ENCODE data around the gene RBM39. TPM values are rescaled to one million over a fixed set of nuclear protein-coding genes. Genes with fewer than 3 reads are reported as not detected.

Gene RBM39
- total RNA-seq, 1 experiment from 2014 or later: 282 TPM

GRCh38 chr20:35697696-35698297 is 44.3 kb downstream of the RBM39 start:
- H3K4me1 ChIP-seq (ENCODE audit: control insufficient read depth, insufficient read depth, low read length): peaks cover 18% of the 10 kb centered on the region
- no peak for ATAC-seq
- in situ Hi-C loops (cut with HindIII; ENCODE audit: low pct_unique_long_range_greater_than_20kb, low sequenced_read_pairs): no loop called here

GRCh38 chr20:35695978-35696377 is 46.1 kb downstream of the RBM39 start:
- ATAC-seq (no peak), DNase-seq (ENCODE audit: low read depth, low spot score) (no peak)
- TF ChIP-seq POLR2AphosphoS5 (IDR thresholded peaks at IDR 0.05; ENCODE audit: low read depth, low read length): no peak
- ChIA-PET POLR2A (no interaction called here), CTCF (interaction anchor here (0.6 kb wide), 1 partner anchor 10 kb away, joined by 5 read pairs; no protein-coding TSS in a partner anchor)
- Histone ChIP-seq H3K4me1 (ENCODE audit: control insufficient read depth, insufficient read depth, low read length) (peaks cover 12% of the 10 kb centered on the region; the same call in 1 of the 2 replicates), H3K27ac (ENCODE audit: low read length) (no peak overlapping the region), H3K36me3 (ENCODE audit: control insufficient read depth, insufficient read depth, low read length) (peaks cover 9% of the 10 kb centered on the region; the same call in 1 of the 2 replicates), H3K9me3 (ENCODE audit: control insufficient read depth, insufficient read depth, low read depth, low read length) (no peaks in the 10 kb centered on the region), H3K4me3 (ENCODE audit: low read depth in 2 of 2, low read length in 2 of 2) (no peak overlapping the region), H3K27me3 (ENCODE audit: control insufficient read depth, insufficient read depth, low read length) (no peaks in the 10 kb centered on the region)
- no TSS peak for BruUV-seq (replicated peaks)
- in situ Hi-C loops (cut with HindIII; ENCODE audit: low pct_unique_long_range_greater_than_20kb, low sequenced_read_pairs) (no loop called here), intact Hi-C loops (cut with micrococcal nuclease; ENCODE audit: unreplicated experiment) (no loop called here)

More at GRCh38 chr20:35697696-35698297, 44.3 kb downstream of the RBM39 start:
- ChIA-PET POLR2A (interaction anchor here (0.6 kb wide), 1 partner anchor 184 kb away, joined by 3 read pairs; no protein-coding TSS in a partner anchor), CTCF (no interaction called here)
- intact Hi-C loops (cut with micrococcal nuclease; ENCODE audit: unreplicated experiment): no loop called here
- Histone ChIP-seq H3K36me3 (ENCODE audit: control insufficient read depth, insufficient read depth, low read length) (peaks cover 15% of the 10 kb centered on the region), H3K27ac (ENCODE audit: low read length) (peak overlapping the region; percentile 93), H3K27me3 (ENCODE audit: control insufficient read depth, insufficient read depth, low read length) (no peaks in the 10 kb centered on the region), H3K9me3 (ENCODE audit: control insufficient read depth, insufficient read depth, low read depth, low read length) (no peaks in the 10 kb centered on the region), H3K4me3 (ENCODE audit: low read depth in 2 of 2, low read length in 2 of 2) (peak overlapping the region; percentile 80 to 86)
- no TSS peak for BruUV-seq (replicated peaks)
- TF ChIP-seq POLR2AphosphoS5 (IDR thresholded peaks at IDR 0.05; ENCODE audit: low read depth, low read length) (no peak), TCF7L2 (IDR thresholded peaks at IDR 0.05; ENCODE audit: low read depth, low read length) (no peak)
- no peak for DNase-seq (ENCODE audit: low read depth, low spot score)

DNA sequence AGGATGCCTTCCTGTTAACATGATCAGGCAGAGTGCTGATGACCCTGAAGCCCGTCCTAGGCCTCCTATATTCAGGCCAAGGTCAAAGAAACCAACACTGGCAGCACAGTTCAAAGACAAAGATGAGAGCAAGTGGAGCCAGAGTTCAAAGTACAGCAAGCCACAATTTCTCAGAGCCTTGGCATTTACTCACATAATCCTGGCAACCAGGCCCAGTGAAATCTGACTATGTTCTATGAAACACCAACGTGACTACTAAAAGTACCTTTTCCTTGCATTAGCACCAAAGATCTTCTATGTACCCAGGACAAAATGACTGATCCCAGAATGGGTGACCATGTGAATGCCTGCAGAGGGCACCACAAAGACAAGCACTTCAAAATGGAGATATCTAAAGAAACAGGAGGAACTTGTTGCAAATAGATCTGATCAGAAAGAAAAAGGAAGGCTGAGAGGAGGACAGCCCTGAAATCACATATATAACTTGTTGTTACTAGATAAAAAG is 46.8 kb downstream of the RBM39 start:
- Histone ChIP-seq H3K27ac (ENCODE audit: low read length) (no peak overlapping the region), H3K27me3 (ENCODE audit: control insufficient read depth, insufficient read depth, low read length) (no peaks in the 10 kb centered on the region), H3K4me3 (ENCODE audit: low read depth in 2 of 2, low read length in 2 of 2) (no peak overlapping the region), H3K9me3 (ENCODE audit: control insufficient read depth, insufficient read depth, low read depth, low read length) (no peaks in the 10 kb centered on the region), H3K4me1 (ENCODE audit: control insufficient read depth, insufficient read depth, low read length) (peaks cover 12% of the 10 kb centered on the region; the same call in 1 of the 2 replicates), H3K36me3 (ENCODE audit: control insufficient read depth, insufficient read depth, low read length) (peaks cover 13% of the 10 kb centered on the region; the same call in 1 of the 2 replicates)
- TF ChIP-seq TCF7L2 (IDR thresholded peaks at IDR 0.05; ENCODE audit: low read depth, low read length): no peak
- TF ChIP-seq REST (IDR thresholded peaks at IDR 0.05; ENCODE audit: insufficient read depth in 1 of 2, low read depth in 2 of 2, low read length in 1 of 2): no peak
- TF ChIP-seq, protein P1, sequence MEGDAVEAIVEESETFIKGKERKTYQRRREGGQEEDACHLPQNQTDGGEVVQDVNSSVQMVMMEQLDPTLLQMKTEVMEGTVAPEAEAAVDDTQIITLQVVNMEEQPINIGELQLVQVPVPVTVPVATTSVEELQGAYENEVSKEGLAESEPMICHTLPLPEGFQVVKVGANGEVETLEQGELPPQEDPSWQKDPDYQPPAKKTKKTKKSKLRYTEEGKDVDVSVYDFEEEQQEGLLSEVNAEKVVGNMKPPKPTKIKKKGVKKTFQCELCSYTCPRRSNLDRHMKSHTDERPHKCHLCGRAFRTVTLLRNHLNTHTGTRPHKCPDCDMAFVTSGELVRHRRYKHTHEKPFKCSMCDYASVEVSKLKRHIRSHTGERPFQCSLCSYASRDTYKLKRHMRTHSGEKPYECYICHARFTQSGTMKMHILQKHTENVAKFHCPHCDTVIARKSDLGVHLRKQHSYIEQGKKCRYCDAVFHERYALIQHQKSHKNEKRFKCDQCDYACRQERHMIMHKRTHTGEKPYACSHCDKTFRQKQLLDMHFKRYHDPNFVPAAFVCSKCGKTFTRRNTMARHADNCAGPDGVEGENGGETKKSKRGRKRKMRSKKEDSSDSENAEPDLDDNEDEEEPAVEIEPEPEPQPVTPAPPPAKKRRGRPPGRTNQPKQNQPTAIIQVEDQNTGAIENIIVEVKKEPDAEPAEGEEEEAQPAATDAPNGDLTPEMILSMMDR (IDR thresholded peaks at IDR 0.05): no peak
- TF ChIP-seq SIN3A (IDR thresholded peaks at IDR 0.05; ENCODE audit: borderline replicate concordance, insufficient read depth, low read depth, low read length): no peak
- no peak for TF ChIP-seq POLR2AphosphoS5 (IDR thresholded peaks at IDR 0.05; ENCODE audit: low read depth, low read length)
- CTCF ChIA-PET: no interaction called here
- intact Hi-C loops (cut with micrococcal nuclease; ENCODE audit: unreplicated experiment): no loop called here
- DNase-seq (ENCODE audit: low read depth, low spot score) (no peak), ATAC-seq (no peak)
- BruUV-seq (replicated peaks): no TSS peak
- in situ Hi-C loops (cut with HindIII; ENCODE audit: low pct_unique_long_range_greater_than_20kb, low sequenced_read_pairs): no loop called here
- POLR2A ChIA-PET: no interaction called here

Measured in Panc1 (cell line).